H1 (cell line): ENCODE measurements around the gene FBXW8. TPM values are rescaled to one million over a fixed set of nuclear protein-coding genes. Genes with fewer than 3 reads are reported as not detected.

Source experiments
- FOSL1 ChIP-seq: IDR thresholded peaks from 2 replicates; pipeline ENCODE4 v1.6.1; 2011; ENCODE audit warnings: mild to moderate bottlenecking, low read depth, low read length, moderate library complexity; ENCODE audit not compliant: insufficient read depth
- polyA plus RNA-seq, 7 experiments: library from polyadenylated mRNA; depleted of rRNA in 3 of 7; stranded (reverse) in 5 of 7; unstranded in 2 of 7; fragments of >200 nt in 5 of 7; fragments of 200-250 nt in 2 of 7; gene quantifications; 1 replicate in 5 of 7; 2 replicates in 1 of 7; 4 replicates in 1 of 7; pipeline versions ENCODE4 v1.2.1 to v1.2.3, GENCODE V29; 2011 to 2013; ENCODE audit warnings: missing spikeins in 2 of 7, mixed read lengths in 2 of 7
- total RNA-seq: library from RNA; stranded (reverse); fragmentation: NEBNext Ultra II Directional; extraction: Animal tissue kit (Norgen Biotek cat#: 25700); gene quantifications from 2 replicates; pipeline ENCODE4 v1.2.1, GENCODE V29; 2021
- TF ChIP-seq, protein P1 (sequence below): IDR thresholded peaks from 2 replicates; pipeline ENCODE4 v1.6.1; 2011; ENCODE audit warnings: low read length, improper control_type of control experiment

FBXW8 gene
- total and polyA plus RNA-seq, 2 of the 8 experiments (the other 6 are each of a cell fraction or from before 2014, with no cell fraction given) = 15.8 to 16.0 TPM

- TF ChIP-seq, protein P1, sequence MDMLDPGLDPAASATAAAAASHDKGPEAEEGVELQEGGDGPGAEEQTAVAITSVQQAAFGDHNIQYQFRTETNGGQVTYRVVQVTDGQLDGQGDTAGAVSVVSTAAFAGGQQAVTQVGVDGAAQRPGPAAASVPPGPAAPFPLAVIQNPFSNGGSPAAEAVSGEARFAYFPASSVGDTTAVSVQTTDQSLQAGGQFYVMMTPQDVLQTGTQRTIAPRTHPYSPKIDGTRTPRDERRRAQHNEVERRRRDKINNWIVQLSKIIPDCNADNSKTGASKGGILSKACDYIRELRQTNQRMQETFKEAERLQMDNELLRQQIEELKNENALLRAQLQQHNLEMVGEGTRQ = no peak
- TF ChIP-seq FOSL1 = no peak
Observed at GRCh38 chr12:117060929-117061305, 150.2 kb downstream of the FBXW8 start (continued).
